ENCODE data around the gene BORCS6.

The BORCS6 gene

GRCh38 chr17:8146381-8147140 lies 43.4 kb downstream of the BORCS6 start:
- H3K27ac ChIP-seq: no peak overlapping the region
- no peak for TF ChIP-seq CTCF (conservative IDR thresholded peaks at IDR 0.05)

- TF ChIP-seq CTCF (conservative IDR thresholded peaks at IDR 0.05): no peak
- H3K27ac ChIP-seq: no peak overlapping the region
These were observed 44.2 kb downstream of the BORCS6 start for GRCh38 chr17:8145811-8146210.

- H3K27ac ChIP-seq: no peak overlapping the region
- no peak for TF ChIP-seq CTCF (conservative IDR thresholded peaks at IDR 0.05)
These were observed 45.4 kb downstream of the BORCS6 start for GRCh38 chr17:8144401-8145231.

- TF ChIP-seq CTCF (conservative IDR thresholded peaks at IDR 0.05): no peak
- no peak overlapping the region for H3K27ac ChIP-seq
These were observed 46.2 kb downstream of the BORCS6 start for GRCh38 chr17:8143581-8144400.

GRCh38 chr17:8142887-8143580 lies 46.9 kb downstream of the BORCS6 start:
- TF ChIP-seq CTCF (conservative IDR thresholded peaks at IDR 0.05): no peak
- H3K27ac ChIP-seq: no peak overlapping the region

- H3K27ac ChIP-seq: no peak overlapping the region
- no peak for TF ChIP-seq CTCF (conservative IDR thresholded peaks at IDR 0.05)
These were observed 47.7 kb downstream of the BORCS6 start for GRCh38 chr17:8142158-8142886.
